Measurements from ENCODE around the gene SUGP2. TPM values are rescaled to one million over a fixed set of nuclear protein-coding genes. Genes with fewer than 3 reads are reported as not detected.

The SUGP2 gene
- total and polyA plus RNA-seq, 2 experiments from 2014 or later, result 102 to 109 TPM

DNA sequence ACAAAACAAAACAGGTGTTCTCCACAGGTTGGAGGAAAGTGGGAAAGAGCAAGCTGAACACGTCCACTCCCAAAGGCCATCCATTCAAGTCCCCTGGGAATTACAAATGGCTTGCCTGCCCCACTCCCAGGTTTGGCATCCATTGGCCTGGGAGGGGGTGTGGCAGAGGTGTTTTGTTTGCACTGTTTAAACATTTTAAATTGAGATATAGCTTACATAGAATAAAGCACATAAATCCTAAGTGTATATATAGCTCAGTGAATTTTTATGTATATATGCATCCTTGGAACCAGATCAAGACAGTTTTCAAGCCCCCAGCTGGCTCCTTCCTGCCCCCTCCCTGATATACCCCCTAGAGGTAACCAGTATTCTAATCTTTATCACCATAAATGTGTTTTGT, 43.2 kb upstream of the SUGP2 start (continued):
- no peak for TF ChIP-seq ZNF462 (CRISPR knock-in tag; IDR thresholded peaks at IDR 0.05)
- no peak for TF ChIP-seq ZNF114 (CRISPR knock-in tag; IDR thresholded peaks at IDR 0.05)
- no peak for TF ChIP-seq EZH2 (IDR thresholded peaks at IDR 0.05; ENCODE audit: low read depth, unreplicated experiment)

GRCh38 chr19:19075126-19075525, 41.8 kb upstream of the SUGP2 start:
- H3K4me3 ChIP-seq, result no peak overlapping the region
- no peaks in the 10 kb centered on the region for H4K20me1 ChIP-seq (replicated peaks; ENCODE audit: insufficient read depth)
- H2AFZ ChIP-seq, result no peak overlapping the region
- no peaks in the 10 kb centered on the region for H3F3A ChIP-seq (replicated peaks; ENCODE audit: low read depth)
- no peak for DNase-seq (ENCODE audit: low spot score)
- no peaks in the 10 kb centered on the region for H3K4me1 Mint-ChIP-seq
- H3K27me3 Mint-ChIP-seq (ENCODE audit: insufficient read depth, low read depth, poor library complexity), result peaks cover 19% of the 10 kb centered on the region
- no peaks in the 10 kb centered on the region for H3K36me3 ChIP-seq (ENCODE audit: insufficient read depth)
- peaks cover 19% of the 10 kb centered on the region; the same call in 1 of the 2 replicates for H3K27me3 ChIP-seq (ENCODE audit: insufficient read depth)
- H3K27ac ChIP-seq (ENCODE audit: low read depth), result no peak overlapping the region
- H3K79me2 ChIP-seq (replicated peaks; ENCODE audit: insufficient read depth), result no peaks in the 10 kb centered on the region
- H3K4me1 ChIP-seq (ENCODE audit: insufficient read depth), result no peaks in the 10 kb centered on the region
- H3K4me3 Mint-ChIP-seq, result no peak overlapping the region
- H3K9me3 Mint-ChIP-seq, result no peaks in the 10 kb centered on the region
- no peaks in the 10 kb centered on the region for H3K36me3 Mint-ChIP-seq (ENCODE audit: low read depth)
- 0 out of 2 replicates have a peak, but pooled peaks cover 4% of the 10 kb centered on the region for H3K9me2 ChIP-seq (ENCODE audit: insufficient read depth)
- no peak overlapping the region for H3K27ac Mint-ChIP-seq
- no peak for ATAC-seq
- H3K4me2 ChIP-seq, result no peak overlapping the region
- TF ChIP-seq STAT1 (IDR thresholded peaks at IDR 0.05; ENCODE audit: unreplicated experiment) (no peak), JUNB (IDR thresholded peaks at IDR 0.05; ENCODE audit: unreplicated experiment) (no peak), REST (IDR thresholded peaks at IDR 0.05; ENCODE audit: unreplicated experiment) (no peak), CTCF (conservative IDR thresholded peaks at IDR 0.05; ENCODE audit: low read depth in 2 of 2) (no peak), NANOG (IDR thresholded peaks at IDR 0.05; ENCODE audit: borderline replicate concordance) (no peak)

All from GM23338 (cell line).